ENCODE results near the gene SMURF2. TPM values are rescaled to one million over a fixed set of nuclear protein-coding genes. Genes with fewer than 3 reads are reported as not detected.
"Not testable (repeated sequence)": the region's sequence is repeated elsewhere in the genome, so short reads cannot be mapped to it uniquely, and the experiment has no call there.

SMURF2 gene
- total RNA-seq, 1 experiment from 2014 or later: 68.7 TPM

- DNase-seq (ENCODE audit: low read depth): peak; percentile 75
Observed at GRCh38 chr17:64667807-64668721, 6.0 kb upstream of the SMURF2 start.

- DNase-seq (ENCODE audit: low read depth): peak; percentile 75
Observed at GRCh38 chr17:64664299-64664981, 2.3 kb upstream of the SMURF2 start.

GRCh38 chr17:64663836-64664235 is 1.7 kb upstream of the SMURF2 start:
- not testable (repeated sequence) for DNase-seq (ENCODE audit: low read depth)

GRCh38 chr17:64662774-64663367 is 764 bp upstream of the SMURF2 start:
- no peak for DNase-seq (ENCODE audit: low read depth)

- no peak for DNase-seq (ENCODE audit: low read depth)
Observed at GRCh38 chr17:64661726-64661975, 456 bp downstream of the SMURF2 start.

GRCh38 chr17:64660978-64661725 is 955 bp downstream of the SMURF2 start:
- peak; percentile 44 for DNase-seq (ENCODE audit: low read depth)

GRCh38 chr17:64660195-64660977 is 1.7 kb downstream of the SMURF2 start:
- peak; percentile 70 for DNase-seq (ENCODE audit: low read depth)

- DNase-seq (ENCODE audit: low read depth): peak; percentile 75
Observed at GRCh38 chr17:64658931-64659330, 3.2 kb downstream of the SMURF2 start.

- no peak for DNase-seq (ENCODE audit: low read depth)
Observed at GRCh38 chr17:64657610-64658125, 4.4 kb downstream of the SMURF2 start.

- DNase-seq (ENCODE audit: low read depth): no peak
Observed at GRCh38 chr17:64655704-64656103, 6.4 kb downstream of the SMURF2 start.

GRCh38 chr17:64653985-64654355 is 8.1 kb downstream of the SMURF2 start:
- DNase-seq (ENCODE audit: low read depth): no peak

- DNase-seq (ENCODE audit: low read depth): peak; percentile 70
Observed at GRCh38 chr17:64653325-64653984, 8.7 kb downstream of the SMURF2 start.

- DNase-seq (ENCODE audit: low read depth): no peak
Observed at GRCh38 chr17:64651889-64652288, 10.2 kb downstream of the SMURF2 start.

- DNase-seq (ENCODE audit: low read depth): no peak
Observed at GRCh38 chr17:64648234-64648633, 13.9 kb downstream of the SMURF2 start.

- DNase-seq (ENCODE audit: low read depth): no peak
Observed at GRCh38 chr17:64647817-64648216, 14.3 kb downstream of the SMURF2 start.

- DNase-seq (ENCODE audit: low read depth): no peak
Observed at GRCh38 chr17:64639516-64639915, 22.6 kb downstream of the SMURF2 start.

GRCh38 chr17:64638552-64639203 is 23.4 kb downstream of the SMURF2 start:
- peak; percentile 34 for DNase-seq (ENCODE audit: low read depth)

GRCh38 chr17:64635647-64636305 is 26.3 kb downstream of the SMURF2 start:
- DNase-seq (ENCODE audit: low read depth): peak; percentile 66

- DNase-seq (ENCODE audit: low read depth): no peak
Observed at GRCh38 chr17:64634218-64634617, 27.9 kb downstream of the SMURF2 start.
